GM23338 (cell line): Measurements from ENCODE around the gene DCLK2. TPM values are rescaled to one million over a fixed set of nuclear protein-coding genes. Genes with fewer than 3 reads are reported as not detected.
"Not testable (repeated sequence)": the region's sequence is repeated elsewhere in the genome, so short reads cannot be mapped to it uniquely, and the experiment has no call there.

Source experiments
- ATAC-seq: fragments of 200-7000 bp; cut with Tn5 transposase; 3 replicates; pipeline ENCODE4 v1.9.1; 2020
- DNase-seq: peaks from one replicate; pipeline ENCODE4 v3.0.0-alpha.2; 2015; ENCODE audit warnings: low spot score
- H2AFZ ChIP-seq: fragments of 200-600 bp; sonication (generic); 2 replicates; pipeline ENCODE4 v1.8.0; 2016; ENCODE audit warnings: antibody characterized with exemption, mild to moderate bottlenecking, moderate library complexity
- H3F3A ChIP-seq: fragments of 200-600 bp; sonication (generic); replicated peaks from 2 replicates; pipeline ENCODE4 v1.8.0; 2017; ENCODE audit warnings: antibody characterized with exemption, mixed run types, low read depth
- H3K27ac ChIP-seq: fragments of 200-600 bp; sonication (generic); 2 replicates; pipeline ENCODE4 v1.6.1; 2016; ENCODE audit warnings: low read depth
- H3K27me3 ChIP-seq: fragments of 200-600 bp; sonication (generic); 2 replicates; pipeline ENCODE4 v1.8.0; 2016; ENCODE audit warnings: mild to moderate bottlenecking, mixed run types, moderate library complexity; ENCODE audit not compliant: insufficient read depth
- H3K36me3 ChIP-seq: fragments of 200-600 bp; sonication (generic); 2 replicates; pipeline ENCODE4 v1.8.0; 2016; ENCODE audit warnings: mild to moderate bottlenecking; ENCODE audit not compliant: insufficient read depth
- H3K4me1 ChIP-seq: fragments of 200-600 bp; sonication (generic); 2 replicates; pipeline ENCODE4 v1.8.0; 2016; ENCODE audit warnings: mild to moderate bottlenecking, moderate library complexity; ENCODE audit not compliant: insufficient read depth
- H3K4me2 ChIP-seq: fragments of 200-600 bp; sonication (generic); 2 replicates; pipeline ENCODE4 v1.7.1; 2017; ENCODE audit warnings: mixed run types
- H3K4me3 ChIP-seq: fragments of 200-600 bp; sonication (generic); 2 replicates; pipeline ENCODE4 v1.6.1; 2016; ENCODE audit warnings: mixed run types
- H3K79me2 ChIP-seq: fragments of 200-600 bp; sonication (generic); replicated peaks from 2 replicates; pipeline ENCODE4 v1.8.0; 2017; ENCODE audit warnings: mild to moderate bottlenecking; ENCODE audit not compliant: insufficient read depth
- H3K9me2 ChIP-seq: fragments of 200-600 bp; sonication (generic); 2 replicates; pipeline ENCODE4 v1.8.0; 2017; ENCODE audit not compliant: insufficient read depth
- H4K20me1 ChIP-seq: fragments of 200-600 bp; sonication (generic); replicated peaks from 2 replicates; pipeline ENCODE4 v1.8.0; 2017; ENCODE audit warnings: mild to moderate bottlenecking; ENCODE audit not compliant: insufficient read depth
- H3K27ac Mint-ChIP-seq: 2 replicates; pipeline ENCODE4 v1.8.0; 2020; ENCODE audit warnings: inconsistent platforms, mild to moderate bottlenecking, moderate library complexity, mixed read lengths
- H3K27me3 Mint-ChIP-seq: 3 replicates; pipeline ENCODE4 v1.8.0; 2022; ENCODE audit warnings: low read depth, mild to moderate bottlenecking, moderate library complexity, mixed read lengths, inconsistent platforms; ENCODE audit not compliant: insufficient read depth, poor library complexity
- H3K36me3 Mint-ChIP-seq: 3 replicates; pipeline ENCODE4 v1.8.0; 2021; ENCODE audit warnings: low read depth, mild to moderate bottlenecking, inconsistent platforms, moderate library complexity, mixed read lengths
- H3K4me1 Mint-ChIP-seq: 3 replicates; pipeline ENCODE4 v1.8.0; 2020; ENCODE audit warnings: mild to moderate bottlenecking, inconsistent platforms, mixed read lengths
- H3K4me3 Mint-ChIP-seq: 3 replicates; pipeline ENCODE4 v1.8.0; 2021; ENCODE audit warnings: moderate library complexity, mild to moderate bottlenecking, inconsistent platforms, mixed read lengths
- H3K9me3 Mint-ChIP-seq: 3 replicates; pipeline ENCODE4 v1.8.0; 2020; ENCODE audit warnings: moderate library complexity, mild to moderate bottlenecking, inconsistent platforms, mixed read lengths
- CREB1 ChIP-seq: fragments of 250-450 bp; sonication (Bioruptor Pico); IDR thresholded peaks from 2 replicates; pipeline ENCODE4 v1.5.0; 2020; ENCODE audit warnings: low read depth, mild to moderate bottlenecking, moderate library complexity
- CTCF ChIP-seq, 2 experiments: fragments of 200-600 bp in 1 of 2; sonication (generic) in 1 of 2; conservative IDR thresholded peaks; 2 replicates each; pipeline versions ENCODE4 v1.5.1 to v1.6.1; 2016 to 2017; ENCODE audit warnings: antibody characterized with exemption in 2 of 2, low read depth in 2 of 2, mild to moderate bottlenecking in 2 of 2, moderate library complexity in 1 of 2
- ETS1 ChIP-seq: IDR thresholded peaks from 2 replicates; pipeline ENCODE4 v1.6.1; 2016; ENCODE audit warnings: antibody characterized with exemption
- EZH2 ChIP-seq: fragments of 200-600 bp; sonication (generic); IDR thresholded peaks from one replicate; pipeline ENCODE4 v1.8.0; 2017; ENCODE audit warnings: antibody characterized with exemption, mild to moderate bottlenecking, low read depth; ENCODE audit not compliant: unreplicated experiment
- EZH2phosphoT487 ChIP-seq: fragments of 200-600 bp; sonication (generic); IDR thresholded peaks from one replicate; pipeline ENCODE4 v1.8.1; 2018; ENCODE audit warnings: antibody characterized with exemption; ENCODE audit not compliant: unreplicated experiment
- REST ChIP-seq: IDR thresholded peaks from one replicate; pipeline ENCODE4 v1.6.1; 2018; ENCODE audit warnings: antibody characterized with exemption; ENCODE audit not compliant: unreplicated experiment
- STAT1 ChIP-seq: IDR thresholded peaks from one replicate; pipeline ENCODE4 v1.6.1; 2016; ENCODE audit warnings: antibody characterized with exemption; ENCODE audit not compliant: unreplicated experiment
- ZNF114 ChIP-seq: fragments of 250-450 bp; sonication (Bioruptor Pico); IDR thresholded peaks from 2 replicates; pipeline ENCODE4 v1.5.0; 2020; ENCODE audit warnings: mild to moderate bottlenecking, moderate library complexity
- ZNF331 ChIP-seq: fragments of 250-450 bp; sonication (Bioruptor Pico); IDR thresholded peaks from 2 replicates; pipeline ENCODE4 v1.5.0; 2020; ENCODE audit warnings: low read depth, mild to moderate bottlenecking, moderate library complexity
- ZNF462 ChIP-seq: fragments of 250-450 bp; sonication (Bioruptor Pico); IDR thresholded peaks from 2 replicates; pipeline ENCODE4 v1.5.0; 2020; ENCODE audit warnings: mild to moderate bottlenecking, moderate library complexity
- polyA plus RNA-seq: library from polyadenylated mRNA; unstranded; fragments of >200 nt; fragmentation: Nextera tagmentation; extraction: Ambion mirVana; gene quantifications from 2 replicates; pipeline ENCODE4 v1.2.1, GENCODE V29; 2016
- total RNA-seq: library from RNA; depleted of rRNA; stranded (reverse); fragments of >200 nt; shearing (Covaris generic); gene quantifications from 2 replicates; pipeline ENCODE4 v1.2.3, GENCODE V29; 2014

Gene DCLK2
- total and polyA plus RNA-seq, 2 experiments from 2014 or later = 0.49 TPM; not detected in 1

GRCh38 chr4:150162020-150162419, 83.8 kb downstream of the DCLK2 start:
- not testable (repeated sequence) for H3K4me2 ChIP-seq, H4K20me1 ChIP-seq, H3K9me3 Mint-ChIP-seq, H3K4me1 Mint-ChIP-seq, H3K27me3 ChIP-seq, H3K9me2 ChIP-seq, H3K27ac ChIP-seq, H3K4me1 ChIP-seq, H2AFZ ChIP-seq, DNase-seq, H3K79me2 ChIP-seq, H3K4me3 Mint-ChIP-seq, ATAC-seq, H3K27me3 Mint-ChIP-seq, H3K36me3 ChIP-seq, H3K4me3 ChIP-seq, H3K27ac Mint-ChIP-seq, H3F3A ChIP-seq, H3K36me3 Mint-ChIP-seq

- Histone ChIP-seq H3K79me2 (no peaks in the 10 kb centered on the region), H3F3A (no peaks in the 10 kb centered on the region), H3K4me1 (no peaks in the 10 kb centered on the region), H4K20me1 (no peaks in the 10 kb centered on the region), H2AFZ (no peak overlapping the region), H3K9me2 (no peaks in the 10 kb centered on the region), H3K4me2 (no peak overlapping the region), H3K36me3 (no peaks in the 10 kb centered on the region), H3K4me3 (no peak overlapping the region), H3K27ac (no peak overlapping the region), H3K27me3 (no peaks in the 10 kb centered on the region)
- no peak for DNase-seq
- Mint-ChIP-seq H3K9me3 (peaks cover 3% of the 10 kb centered on the region; the same call in 1 of the 3 replicates), H3K27ac (no peak overlapping the region), H3K4me3 (no peak overlapping the region), H3K27me3 (no peaks in the 10 kb centered on the region), H3K36me3 (no peaks in the 10 kb centered on the region), H3K4me1 (peaks cover 7% of the 10 kb centered on the region; the same call in 2 of the 3 replicates)
- no peak for ATAC-seq
- no peak for TF ChIP-seq ETS1
- TF ChIP-seq EZH2phosphoT487 = no peak
- TF ChIP-seq EZH2 = no peak
- no peak for TF ChIP-seq STAT1
- no peak for TF ChIP-seq CREB1 (CRISPR knock-in tag)
- TF ChIP-seq ZNF462 (CRISPR knock-in tag) = no peak
- TF ChIP-seq REST = no peak
- no peak for TF ChIP-seq ZNF114 (CRISPR knock-in tag)
- TF ChIP-seq CTCF (conservative IDR thresholded peaks at IDR 0.05; ENCODE audit: low read depth in 2 of 2) = no peak
- no peak for TF ChIP-seq ZNF331 (CRISPR knock-in tag)
Observed at GRCh38 chr4:150164055-150164454, 85.8 kb downstream of the DCLK2 start.
